WTC11 (cell line): ENCODE measurements around the gene ALK. TPM values are rescaled to one million over a fixed set of nuclear protein-coding genes. Genes with fewer than 3 reads are reported as not detected.

Experiments
- ATAC-seq: fragments of 200-7000 bp; cut with Tn5 transposase; 2 replicates; pipeline ENCODE4 v1.10.0; 2021; ENCODE audit warnings: mild to moderate bottlenecking, moderate library complexity
- CTCF ChIA-PET: fragments of 300-600 bp; sonication (Branson Sonifier 250); formaldehyde crosslinking; loops from one replicate; lab custom pipeline; 2021; ENCODE audit warnings: antibody characterized with exemption; lab: Charles Lee
- POLR2A ChIA-PET: fragments of 350-600 bp; sonication (Branson Sonifier 250); formaldehyde crosslinking; loops from one replicate; lab custom pipeline; 2021; ENCODE audit warnings: antibody characterized with exemption; lab: Charles Lee
- DNase-seq: peaks from one replicate; pipeline ENCODE4 v3.0.0; 2021; ENCODE audit warnings: low spot score
- H3K27ac Mint-ChIP-seq: 2 replicates; pipeline ENCODE4 v1.8.0; 2021; ENCODE audit warnings: mixed read lengths
- H3K27me3 Mint-ChIP-seq: 2 replicates; pipeline ENCODE4 v1.8.0; 2021; ENCODE audit warnings: low read depth, mild to moderate bottlenecking, moderate library complexity, mixed read lengths
- H3K36me3 Mint-ChIP-seq: 2 replicates; pipeline ENCODE4 v1.8.0; 2021; ENCODE audit warnings: mixed read lengths
- H3K4me1 Mint-ChIP-seq: 2 replicates; pipeline ENCODE4 v1.8.0; 2022; ENCODE audit warnings: mixed read lengths
- H3K4me3 Mint-ChIP-seq: 2 replicates; pipeline ENCODE4 v1.8.0; 2021; ENCODE audit warnings: mild to moderate bottlenecking, moderate library complexity, mixed read lengths
- H3K9me3 Mint-ChIP-seq: 2 replicates; pipeline ENCODE4 v1.8.0; 2021; ENCODE audit warnings: mixed read lengths
- AFF4 ChIP-seq: sonication (generic); formaldehyde crosslinking; IDR thresholded peaks from 2 replicates; pipeline ENCODE4 v1.8.1; 2023; ENCODE audit warnings: mild to moderate bottlenecking, missing genetic modification reagents, borderline replicate concordance
- ARID4B ChIP-seq: sonication (generic); formaldehyde crosslinking; IDR thresholded peaks from 2 replicates; pipeline ENCODE4 v1.8.0; 2023; ENCODE audit warnings: missing genetic modification reagents, mild to moderate bottlenecking, borderline replicate concordance
- CREM ChIP-seq: sonication (generic); formaldehyde crosslinking; IDR thresholded peaks from 2 replicates; pipeline ENCODE4 v1.8.1; 2022; ENCODE audit warnings: mild to moderate bottlenecking, missing genetic modification reagents, moderate library complexity
- CTCF ChIP-seq: fragments of 200-600 bp; IDR thresholded peaks from 2 replicates; pipeline ENCODE4 v1.8.0; 2022; ENCODE audit warnings: antibody characterized with exemption
- ETV6 ChIP-seq: sonication (generic); formaldehyde crosslinking; IDR thresholded peaks from 2 replicates; pipeline ENCODE4 v1.8.1; 2022; ENCODE audit warnings: mild to moderate bottlenecking, missing genetic modification reagents
- GRHL2 ChIP-seq: fragments of 250-450 bp; sonication (Bioruptor Pico); IDR thresholded peaks from 2 replicates; pipeline ENCODE4 v1.8.0; 2022; ENCODE audit warnings: mild to moderate bottlenecking, moderate library complexity; ENCODE audit not compliant: insufficient replicate concordance, severe bottlenecking
- GTF2I ChIP-seq: fragments of 250-450 bp; sonication (Bioruptor Pico); conservative IDR thresholded peaks from 2 replicates; pipeline ENCODE4 v1.4.0; 2021; ENCODE audit warnings: mild to moderate bottlenecking
- HMGXB4 ChIP-seq: sonication (generic); formaldehyde crosslinking; IDR thresholded peaks from 2 replicates; pipeline ENCODE4 v1.8.1; 2023; ENCODE audit warnings: mild to moderate bottlenecking, moderate library complexity, missing genetic modification reagents
- IRF2 ChIP-seq: sonication (generic); formaldehyde crosslinking; IDR thresholded peaks from 2 replicates; pipeline ENCODE4 v1.8.0; 2022; ENCODE audit warnings: low read depth, missing genetic modification reagents, borderline replicate concordance
- MAX ChIP-seq: sonication (generic); formaldehyde crosslinking; IDR thresholded peaks from 2 replicates; pipeline ENCODE4 v1.8.0; 2022; ENCODE audit warnings: mild to moderate bottlenecking, missing genetic modification reagents
- NFATC4 ChIP-seq: fragments of 250-450 bp; sonication (Bioruptor Pico); IDR thresholded peaks from 2 replicates; pipeline ENCODE4 v1.9.0; 2021; ENCODE audit warnings: mild to moderate bottlenecking
- NR3C1 ChIP-seq: sonication (generic); formaldehyde crosslinking; conservative IDR thresholded peaks from 2 replicates; pipeline ENCODE4 v1.8.1; 2023; ENCODE audit warnings: low read depth, mild to moderate bottlenecking, missing genetic modification reagents
- RELA ChIP-seq: sonication (generic); formaldehyde crosslinking; IDR thresholded peaks from 2 replicates; pipeline ENCODE4 v1.8.1; 2022; ENCODE audit warnings: missing genetic modification reagents, mild to moderate bottlenecking, borderline replicate concordance
- TEAD1 ChIP-seq: sonication (generic); formaldehyde crosslinking; IDR thresholded peaks from 2 replicates; pipeline ENCODE4 v1.8.0; 2022; ENCODE audit warnings: mild to moderate bottlenecking, missing genetic modification reagents
- ZBTB21 ChIP-seq: sonication (generic); formaldehyde crosslinking; IDR thresholded peaks from 2 replicates; pipeline ENCODE4 v1.8.1; 2023; ENCODE audit warnings: mild to moderate bottlenecking, missing genetic modification reagents, borderline replicate concordance
- ZNF121 ChIP-seq: sonication (generic); formaldehyde crosslinking; IDR thresholded peaks from 2 replicates; pipeline ENCODE4 v1.8.0; 2023; ENCODE audit warnings: missing genetic modification reagents
- ZNF317 ChIP-seq: sonication (generic); formaldehyde crosslinking; IDR thresholded peaks from 2 replicates; pipeline ENCODE4 v1.8.1; 2023; ENCODE audit warnings: low read depth, mild to moderate bottlenecking, moderate library complexity, missing genetic modification reagents, borderline replicate concordance
- ZNF425 ChIP-seq: fragments of 250-450 bp; sonication (Bioruptor Pico); conservative IDR thresholded peaks from 2 replicates; pipeline ENCODE4 v1.9.0; 2021; ENCODE audit warnings: mild to moderate bottlenecking
- total RNA-seq: library from RNA; stranded (reverse); gene quantifications from 3 replicates; pipeline ENCODE4 v1.2.3, GENCODE V29; 2021

The ALK gene
- total RNA-seq, 1 experiment from 2014 or later: not detected

- TF ChIP-seq CTCF (no peak), NR3C1 (no peak)
These were observed 360.2 kb downstream of the ALK start (continued) for GRCh38 chr2:29561181-29561580.

- Mint-ChIP-seq H3K36me3 (no peaks in the 10 kb centered on the region), H3K4me3 (no peak overlapping the region), H3K9me3 (no peaks in the 10 kb centered on the region; the same call in 1 of the 2 replicates), H3K27me3 (no peaks in the 10 kb centered on the region), H3K4me1 (peaks cover under 1% of the 10 kb centered on the region), H3K27ac (no peak overlapping the region)
- DNase-seq (no peak), ATAC-seq (no peak)
- CTCF ChIA-PET: no interaction called here
- POLR2A ChIA-PET: no interaction called here
- TF ChIP-seq ZBTB21 (CRISPR knock-in tag) (no peak), ARID4B (CRISPR knock-in tag) (no peak), RELA (no peak), ETV6 (CRISPR knock-in tag) (no peak), ZNF425 (CRISPR knock-in tag) (no peak), CTCF (no peak), IRF2 (CRISPR knock-in tag) (no peak), ZNF317 (no peak), ZNF121 (CRISPR knock-in tag) (no peak), GTF2I (CRISPR knock-in tag) (no peak), MAX (CRISPR knock-in tag) (no peak), AFF4 (CRISPR knock-in tag) (no peak), NFATC4 (no peak), TEAD1 (CRISPR knock-in tag) (no peak), CREM (CRISPR knock-in tag) (no peak), HMGXB4 (CRISPR knock-in tag) (no peak), GRHL2 (CRISPR knock-in tag) (no peak)
These were observed 360.8 kb downstream of the ALK start for GRCh38 chr2:29560566-29560965.
